ENCODE results near the gene MCEMP1.

GRCh38 chr19:7645163-7645562, 31.7 kb upstream of the MCEMP1 start:
- TF ChIP-seq, protein P1, sequence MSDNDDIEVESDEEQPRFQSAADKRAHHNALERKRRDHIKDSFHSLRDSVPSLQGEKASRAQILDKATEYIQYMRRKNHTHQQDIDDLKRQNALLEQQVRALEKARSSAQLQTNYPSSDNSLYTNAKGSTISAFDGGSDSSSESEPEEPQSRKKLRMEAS (IDR thresholded peaks at IDR 0.05; ENCODE audit: low read depth, low read length): no peak
- no peak for TF ChIP-seq CTCF (IDR thresholded peaks at IDR 0.05; ENCODE audit: low read depth, low read length)

All from NB4 (cell line).